Psoas muscle (tissue), 8 donors: ENCODE measurements around the gene SMAP1. TPM values are rescaled to one million over a fixed set of nuclear protein-coding genes. Genes with fewer than 3 reads are reported as not detected.

ENCODE experiments used
- ATAC-seq, 4 donors: fragments of 200-7000 bp; cut with Tn5 transposase; one replicate each; pipeline ENCODE4 v1.9.1; 2020; ENCODE audit warnings: moderate library complexity in 3 of 4, mild to moderate bottlenecking in 2 of 4
- DNase-seq, 2 donors: peaks; one replicate each; pipeline ENCODE4 v3.0.0-alpha.2; 2020
- H3K27ac ChIP-seq: fragments of 200-600 bp; one replicate; pipeline ENCODE4 v1.8.0; 2022
- H3K27me3 ChIP-seq, 3 donors: fragments of 200-600 bp in 1 of 3; one replicate each; pipeline versions ENCODE4 v1.6.1 to v1.8.0; 2013 to 2022; ENCODE audit warnings: low read length in 2 of 3, mild to moderate bottlenecking in 2 of 3, moderate library complexity in 1 of 3; ENCODE audit not compliant: insufficient read depth in 3 of 3
- H3K36me3 ChIP-seq, 2 donors: fragments of 200-600 bp in 1 of 2; one replicate each; pipeline versions ENCODE4 v1.6.1 to v1.8.0; 2013 to 2022; ENCODE audit warnings: low read depth in 1 of 2, mild to moderate bottlenecking in 1 of 2, moderate library complexity in 1 of 2; ENCODE audit not compliant: insufficient read depth in 1 of 2
- H3K4me1 ChIP-seq: fragments of 200-600 bp; one replicate; pipeline ENCODE4 v1.8.0; 2022
- H3K4me3 ChIP-seq: fragments of 200-600 bp; one replicate; pipeline ENCODE4 v1.8.0; 2022; ENCODE audit warnings: mild to moderate bottlenecking
- H3K9me3 ChIP-seq: fragments of 200-600 bp; one replicate; pipeline ENCODE4 v1.8.0; 2022
- WGBS, 3 donors: extraction: QIAGEN DNeasy Blood & Tissue Kit; methylation state at CpG; one replicate each; pipeline versions ENCODE4 v1.1.6 to v1.1.7; 2013; 5-methylcytosine and 5-hydroxymethylcytosine counted together
- intact Hi-C, 2 donors: fragments of 100-400 bp; cut with DNase I; formaldehyde crosslinking; loops; one replicate each; pipeline versions ENCODE4 v1.11.0 to v1.14.2; 2022
- polyA plus RNA-seq, 3 donors: library from polyadenylated mRNA; stranded (reverse); fragments of 200-250 nt; gene quantifications; one replicate each; pipeline ENCODE4 v1.2.3, GENCODE V29; 2013
- total RNA-seq, 4 donors: library from RNA; stranded (reverse); fragmentation: NEBNext Ultra II Directional in 2 of 4; extraction: Animal tissue kit (Norgen Biotek cat#: 25700) in 2 of 4; gene quantifications; one replicate each; pipeline versions ENCODE4 v1.2.1 to v1.2.4, GENCODE V29; 2021 to 2023
- TF ChIP-seq, protein P1 (sequence below): fragments of 200-600 bp; IDR thresholded peaks from one replicate; pipeline ENCODE4 v1.8.0; 2022; ENCODE audit warnings: antibody characterized with exemption
- donor health status: healthy with polysubstance abuse.
- donor health status: DM: no; HTN: no; CAD: no; lungs with moderate emphysema.
- donor health status: Bipolar disorder and iron deficiency.
- donor health status: healthy.
- donor health status: DM: yes; HTN: yes; CAD: no.
- donor health status: DM: no; HTN: no; CAD: no.
- donor health status: DM: no; HTN: no; CAD: no.
- donor health status: DM: yes; HTN: yes; CAD: no.

Gene SMAP1
- total and polyA plus RNA-seq, 7 donors, result 19.0 to 40.2 (median 24.0) TPM

DNA sequence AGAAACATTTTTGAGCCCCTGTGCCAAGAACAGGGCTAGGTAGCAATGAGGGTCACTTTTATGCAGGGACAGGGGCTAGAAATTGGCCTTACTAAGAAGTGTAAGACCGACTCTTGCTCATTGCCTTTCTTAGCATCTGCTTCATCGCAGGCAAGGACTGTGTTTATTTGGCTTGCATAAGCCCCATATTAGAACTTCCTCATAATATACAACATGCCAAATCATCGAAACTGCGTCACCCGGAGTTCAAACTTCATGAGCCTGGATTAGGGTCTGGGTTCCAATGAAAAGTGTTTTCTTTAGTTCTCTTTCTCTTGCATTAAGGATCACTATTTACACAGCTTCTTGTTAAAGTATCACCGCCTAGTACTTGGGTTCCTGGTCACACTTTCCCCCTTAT, 977 bp upstream of the SMAP1 start:
- H3K4me3 ChIP-seq, result peak overlapping the region; percentile 89
- H3K36me3 ChIP-seq, result no peaks in the 10 kb centered on the region
- H3K27ac ChIP-seq, result peak overlapping the region; percentile 95
- DNase-seq (no peak), ATAC-seq (no peak)
- intact Hi-C loops, result loop anchor here (5.0 kb wide), 2 partner anchors 99 to 254 kb away; partner anchors contain the start of genes FAM135A (in 1 of the 2) and SDHAF4 (in 1 of the 2)
- 93 to 96% (median 95%) methylated on average over 6 of the region's 6 CpGs for WGBS, 3 donors
- no peaks in the 10 kb centered on the region for H3K9me3 ChIP-seq
- peaks cover 46% of the 10 kb centered on the region for H3K4me1 ChIP-seq
- TF ChIP-seq, protein P1, sequence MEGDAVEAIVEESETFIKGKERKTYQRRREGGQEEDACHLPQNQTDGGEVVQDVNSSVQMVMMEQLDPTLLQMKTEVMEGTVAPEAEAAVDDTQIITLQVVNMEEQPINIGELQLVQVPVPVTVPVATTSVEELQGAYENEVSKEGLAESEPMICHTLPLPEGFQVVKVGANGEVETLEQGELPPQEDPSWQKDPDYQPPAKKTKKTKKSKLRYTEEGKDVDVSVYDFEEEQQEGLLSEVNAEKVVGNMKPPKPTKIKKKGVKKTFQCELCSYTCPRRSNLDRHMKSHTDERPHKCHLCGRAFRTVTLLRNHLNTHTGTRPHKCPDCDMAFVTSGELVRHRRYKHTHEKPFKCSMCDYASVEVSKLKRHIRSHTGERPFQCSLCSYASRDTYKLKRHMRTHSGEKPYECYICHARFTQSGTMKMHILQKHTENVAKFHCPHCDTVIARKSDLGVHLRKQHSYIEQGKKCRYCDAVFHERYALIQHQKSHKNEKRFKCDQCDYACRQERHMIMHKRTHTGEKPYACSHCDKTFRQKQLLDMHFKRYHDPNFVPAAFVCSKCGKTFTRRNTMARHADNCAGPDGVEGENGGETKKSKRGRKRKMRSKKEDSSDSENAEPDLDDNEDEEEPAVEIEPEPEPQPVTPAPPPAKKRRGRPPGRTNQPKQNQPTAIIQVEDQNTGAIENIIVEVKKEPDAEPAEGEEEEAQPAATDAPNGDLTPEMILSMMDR, result no peak
- no peaks in the 10 kb centered on the region for H3K27me3 ChIP-seq

DNA sequence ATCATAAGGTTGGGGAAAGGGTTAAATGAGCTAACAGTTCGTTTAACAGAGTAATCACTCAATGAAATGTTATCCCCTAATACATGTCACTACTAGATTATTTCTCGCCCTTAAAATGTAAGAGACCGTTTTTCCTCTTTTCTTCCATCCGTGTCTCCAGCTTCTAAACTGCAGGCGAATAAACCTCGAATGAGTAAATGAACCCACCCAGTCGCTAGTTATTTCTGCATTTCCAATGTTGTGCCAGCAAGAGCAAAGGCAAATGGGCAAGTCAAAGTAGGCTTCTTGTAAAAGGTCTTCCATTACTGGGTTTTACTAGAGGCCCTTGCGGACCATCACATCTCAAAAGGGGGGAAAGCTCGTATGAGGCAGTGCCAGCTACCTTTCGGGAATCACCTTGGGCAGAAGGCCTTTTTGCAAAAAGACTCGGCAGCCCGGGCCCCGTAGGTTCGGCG, 400 bp upstream of the SMAP1 start:
- Histone ChIP-seq H3K27me3 (no peaks in the 10 kb centered on the region), H3K9me3 (no peaks in the 10 kb centered on the region), H3K4me3 (peak overlapping the region; percentile 89), H3K27ac (peak overlapping the region; percentile 95), H3K4me1 (peaks cover 50% of the 10 kb centered on the region), H3K36me3 (no peaks in the 10 kb centered on the region)
- TF ChIP-seq, protein P1, result no peak
- DNase-seq (no peak), ATAC-seq (no peak)
- intact Hi-C loops, result loop anchor here (5.0 kb wide), 2 partner anchors 100 to 255 kb away; partner anchors contain the start of genes FAM135A (in 1 of the 2) and SDHAF4 (in 1 of the 2)
- WGBS, 3 donors, result 7 to 15% (median 8%) methylated on average over 10 to 15 of the region's 15 CpGs

DNA sequence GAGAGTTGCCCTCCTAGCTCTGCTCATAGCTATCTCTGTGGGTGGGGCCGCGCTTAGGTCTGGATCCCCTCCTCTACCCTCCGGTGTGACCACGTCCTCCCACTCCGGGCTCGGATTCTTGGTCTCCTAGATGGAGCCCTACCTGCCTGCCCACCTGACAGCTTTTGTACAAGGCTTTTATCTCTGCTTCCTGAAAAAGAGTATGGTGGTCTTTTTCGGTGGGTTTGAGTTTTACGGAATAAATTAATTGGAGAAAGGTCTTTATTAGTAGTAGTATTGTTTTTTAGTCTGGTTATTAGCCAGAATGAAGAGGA, 773 bp downstream of the SMAP1 start:
- Histone ChIP-seq H3K4me1 (peaks cover 59% of the 10 kb centered on the region), H3K9me3 (no peaks in the 10 kb centered on the region), H3K4me3 (peak overlapping the region; percentile 89), H3K27me3 (no peaks in the 10 kb centered on the region), H3K36me3 (no peaks in the 10 kb centered on the region), H3K27ac (peak overlapping the region; percentile 95)
- DNase-seq, result no peak
- TF ChIP-seq, protein P1, result no peak
- ATAC-seq, result no peak
- WGBS, 3 donors, result 0 to 2% (median 1%) methylated on average over 8 of the region's 8 CpGs
- intact Hi-C loops, result loop anchor here (5.0 kb wide), 2 partner anchors 101 to 256 kb away; partner anchors contain the start of genes FAM135A (in 1 of the 2) and SDHAF4 (in 1 of the 2)

DNA sequence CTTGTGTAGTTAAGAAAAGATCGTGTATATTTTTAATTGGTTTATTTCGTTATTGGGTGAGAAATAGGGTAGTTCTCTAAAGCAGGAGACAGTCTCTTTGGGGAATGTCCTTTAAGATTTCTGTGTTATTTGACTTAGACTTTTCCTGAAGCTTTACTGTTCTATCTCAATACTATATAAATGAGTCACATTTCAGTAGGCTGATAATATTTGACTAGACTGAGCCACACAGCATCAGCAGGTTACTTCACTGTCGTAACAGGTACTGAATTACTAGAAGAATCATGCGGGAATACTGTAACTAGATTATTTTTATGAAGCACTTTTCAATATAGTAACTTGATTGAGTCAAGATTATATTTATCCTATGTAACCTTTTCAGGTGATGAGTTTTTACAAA, 1.4 kb downstream of the SMAP1 start:
- Histone ChIP-seq H3K4me3 (peak overlapping the region; percentile 89), H3K4me1 (peaks cover 57% of the 10 kb centered on the region), H3K27ac (peak overlapping the region; percentile 95), H3K36me3 (no peaks in the 10 kb centered on the region), H3K9me3 (no peaks in the 10 kb centered on the region), H3K27me3 (no peaks in the 10 kb centered on the region)
- no peak for DNase-seq
- TF ChIP-seq, protein P1, result no peak
- no peak for ATAC-seq
- intact Hi-C loops, result loop anchor here (5.0 kb wide), 2 partner anchors 102 to 257 kb away; partner anchors contain the start of genes FAM135A (in 1 of the 2) and SDHAF4 (in 1 of the 2)
- 42 to 69% (median 53%) methylated on average over 4 of the region's 4 CpGs for WGBS, 3 donors

DNA sequence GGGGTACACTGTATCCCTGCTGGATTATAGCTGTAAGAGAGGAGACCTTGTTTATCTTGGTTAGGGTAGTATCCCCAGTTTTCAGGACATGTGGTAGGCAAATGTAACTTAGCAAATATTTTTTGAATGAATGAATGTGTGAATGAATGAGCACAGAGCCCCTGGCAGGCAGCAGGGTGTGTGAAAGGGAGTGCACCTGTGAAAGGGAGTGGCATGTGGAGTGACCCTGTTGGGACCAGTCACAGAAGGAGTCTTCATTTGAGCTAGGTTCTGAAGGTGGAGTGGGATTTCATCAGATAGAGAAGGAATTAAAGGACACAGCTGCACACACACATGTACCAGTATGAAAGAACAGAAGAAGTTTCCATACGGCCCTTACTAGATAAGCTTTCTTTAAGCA, 4.9 kb downstream of the SMAP1 start:
- intact Hi-C loops, result no loop called here
- Histone ChIP-seq H3K27me3 (no peaks in the 10 kb centered on the region), H3K27ac (no peak overlapping the region), H3K4me1 (peaks cover 57% of the 10 kb centered on the region), H3K9me3 (no peaks in the 10 kb centered on the region), H3K4me3 (no peak overlapping the region), H3K36me3 (no peaks in the 10 kb centered on the region)
- 47 to 83% (median 66%) methylated on average over 1 of the region's 1 CpG for WGBS, 3 donors
- ATAC-seq, result no peak
- no peak for DNase-seq
- TF ChIP-seq, protein P1, result no peak
